Mesenchymal stem cell (in vitro differentiated cells and primary cell): ENCODE data around the gene SERPINE3. TPM values are rescaled to one million over a fixed set of nuclear protein-coding genes. Genes with fewer than 3 reads are reported as not detected.

Source experiments
- DNase-seq: peaks from one replicate; pipeline ENCODE4 v3.0.0-alpha.2; 2013
- H2AFZ ChIP-seq: one replicate; pipeline ENCODE4 v1.6.1; 2013; ENCODE audit warnings: low read depth, mild to moderate bottlenecking, control low read depth, inconsistent platforms, low read length, moderate library complexity
- H2AK5ac ChIP-seq: 2 replicates; pipeline ENCODE4 v1.6.1; 2013; ENCODE audit warnings: low read length, moderate library complexity, mild to moderate bottlenecking, inconsistent platforms; ENCODE audit not compliant: severe bottlenecking
- H2BK120ac ChIP-seq: one replicate; pipeline ENCODE4 v1.6.1; 2013; ENCODE audit warnings: low read depth, mild to moderate bottlenecking, inconsistent platforms, low read length, moderate library complexity
- H2BK12ac ChIP-seq, 2 experiments: one replicate each; pipeline ENCODE4 v1.6.1; 2013; ENCODE audit warnings: inconsistent platforms in 2 of 2, low read length in 2 of 2, mild to moderate bottlenecking in 2 of 2, moderate library complexity in 2 of 2, control low read depth in 1 of 2
- H2BK15ac ChIP-seq: one replicate; pipeline ENCODE4 v1.6.1; 2013; ENCODE audit warnings: mild to moderate bottlenecking, low read depth, inconsistent platforms; ENCODE audit not compliant: poor library complexity, severe bottlenecking
- H2BK5ac ChIP-seq: 2 replicates; pipeline ENCODE4 v1.6.1; 2013; ENCODE audit warnings: low read depth, mild to moderate bottlenecking, low read length, control low read depth, inconsistent platforms; ENCODE audit not compliant: poor library complexity, severe bottlenecking
- H3K14ac ChIP-seq, 2 experiments: one replicate each; pipeline ENCODE4 v1.6.1; 2013; ENCODE audit warnings: inconsistent platforms in 2 of 2, low read length in 2 of 2, control low read depth in 1 of 2, mild to moderate bottlenecking in 1 of 2, moderate library complexity in 1 of 2
- H3K18ac ChIP-seq, 2 experiments: one replicate each; pipeline ENCODE4 v1.6.1; 2013; ENCODE audit warnings: inconsistent platforms in 2 of 2, low read length in 2 of 2, control low read depth in 1 of 2, low read depth in 1 of 2, mild to moderate bottlenecking in 1 of 2
- H3K23ac ChIP-seq, 2 experiments: one replicate each; pipeline ENCODE4 v1.6.1; 2013; ENCODE audit warnings: inconsistent platforms in 2 of 2, low read length in 2 of 2, mild to moderate bottlenecking in 2 of 2, moderate library complexity in 2 of 2, control low read depth in 1 of 2
- H3K27ac ChIP-seq: 2 replicates; pipeline ENCODE4 v1.5.1; 2013; ENCODE audit warnings: mild to moderate bottlenecking, moderate library complexity, low read length, control low read depth, inconsistent platforms; ENCODE audit not compliant: poor library complexity, severe bottlenecking
- H3K27me3 ChIP-seq, 2 experiments: 2 replicates each; pipeline versions ENCODE4 v1.6.1 to v1.7.0; 2013; ENCODE audit warnings: low read length in 2 of 2, mild to moderate bottlenecking in 2 of 2, moderate library complexity in 2 of 2, control low read depth in 1 of 2, inconsistent platforms in 1 of 2; ENCODE audit not compliant: control insufficient read depth in 1 of 2, insufficient read depth in 1 of 2
- H3K36me3 ChIP-seq, 2 experiments: 2 replicates each; pipeline versions ENCODE4 v1.6.1 to v1.7.0; 2013; ENCODE audit warnings: low read length in 2 of 2, control low read depth in 1 of 2, inconsistent platforms in 1 of 2, low read depth in 1 of 2, mild to moderate bottlenecking in 1 of 2; ENCODE audit not compliant: insufficient read depth in 2 of 2, control insufficient read depth in 1 of 2
- H3K4ac ChIP-seq, 2 experiments: one replicate each; pipeline ENCODE4 v1.6.1; 2013; ENCODE audit warnings: inconsistent platforms in 2 of 2, low read length in 2 of 2, mild to moderate bottlenecking in 2 of 2, moderate library complexity in 2 of 2, control low read depth in 1 of 2, low read depth in 1 of 2
- H3K4me1 ChIP-seq: 2 replicates; pipeline ENCODE4 v1.6.1; 2013; ENCODE audit warnings: low read depth, low read length, control low read depth; ENCODE audit not compliant: control insufficient read depth, insufficient read depth
- H3K4me2 ChIP-seq: 2 replicates; pipeline ENCODE4 v1.6.1; 2013; ENCODE audit warnings: low read length, mild to moderate bottlenecking, inconsistent platforms; ENCODE audit not compliant: poor library complexity, severe bottlenecking
- H3K4me3 ChIP-seq, 2 experiments: 2 replicates each; pipeline versions ENCODE4 v1.5.1 to v1.7.0; 2013; ENCODE audit warnings: low read length in 2 of 2, mild to moderate bottlenecking in 2 of 2, control low read depth in 1 of 2, low read depth in 1 of 2; ENCODE audit not compliant: insufficient read depth in 1 of 2
- H3K79me1 ChIP-seq: replicated peaks from 2 replicates; pipeline ENCODE4 v1.6.1; 2013; ENCODE audit warnings: mild to moderate bottlenecking, control low read depth, low read length, inconsistent platforms; ENCODE audit not compliant: poor library complexity, severe bottlenecking
- H3K9ac ChIP-seq: 2 replicates; pipeline ENCODE4 v1.7.0; 2013; ENCODE audit warnings: mild to moderate bottlenecking, low read length, moderate library complexity
- H3K9me3 ChIP-seq: 2 replicates; pipeline ENCODE4 v1.7.0; 2013; ENCODE audit warnings: mild to moderate bottlenecking, low read length; ENCODE audit not compliant: control insufficient read depth
- H4K8ac ChIP-seq: one replicate; pipeline ENCODE4 v1.6.1; 2013; ENCODE audit warnings: inconsistent platforms, mild to moderate bottlenecking, low read length, moderate library complexity
- H4K91ac ChIP-seq: one replicate; pipeline ENCODE4 v1.6.1; 2013; ENCODE audit warnings: mild to moderate bottlenecking, low read length, inconsistent platforms
- WGBS: methylation state at CpG from one replicate; pipeline ENCODE4 v1.1.7; 2013; ENCODE audit warnings: mixed read lengths; 5-methylcytosine and 5-hydroxymethylcytosine counted together
- polyA plus RNA-seq, 2 experiments: library from polyadenylated mRNA; stranded (reverse); fragments of 200-250 nt; gene quantifications; one replicate each; pipeline ENCODE4 v1.2.3, GENCODE V29; 2013

The SERPINE3 gene
- not detected for polyA plus RNA-seq (2013, experiment 1 of 2)
- polyA plus RNA-seq (2013, experiment 2 of 2), result not detected

- DNase-seq, result no peak
- no peak within 1 kb of the TSS for H3K27ac ChIP-seq
- H2BK5ac ChIP-seq, result no peak within 1 kb of the TSS
- no peak within 1 kb of the TSS for H2BK120ac ChIP-seq
- H3K14ac ChIP-seq, result no peak within 1 kb of the TSS
- no peak within 1 kb of the TSS for H2AK5ac ChIP-seq
- H3K79me1 ChIP-seq, result no peaks in the 10 kb centered on the region
- H3K23ac ChIP-seq, result no peak within 1 kb of the TSS
- no peak within 1 kb of the TSS for H3K9ac ChIP-seq
- H4K91ac ChIP-seq, result no peak within 1 kb of the TSS
- no peak within 1 kb of the TSS for H2BK12ac ChIP-seq
- 90% methylated on average over 11 of the region's 11 CpGs for WGBS
- H3K4me3 ChIP-seq, result no peak within 1 kb of the TSS
- no peak within 1 kb of the TSS for H4K8ac ChIP-seq
- no peak within 1 kb of the TSS for H3K18ac ChIP-seq
- no peak within 1 kb of the TSS for H3K4ac ChIP-seq
- no peak within 1 kb of the TSS for H2AFZ ChIP-seq
- H3K27me3 ChIP-seq, result no peaks in the 10 kb centered on the region
- no peaks in the 10 kb centered on the region for H3K9me3 ChIP-seq
- peaks cover 3 to 4% of the 10 kb centered on the region in 2 experiments for H3K36me3 ChIP-seq
- peaks cover 5% of the 10 kb centered on the region for H3K4me1 ChIP-seq
- no peak within 1 kb of the TSS for H3K4me2 ChIP-seq
- no peak within 1 kb of the TSS for H2BK15ac ChIP-seq
Observed at GRCh38 chr13:51339354-51339753, at the start of gene SERPINE3. TSS of gene SERPINE3 (plus strand) at chr13:51339691. CDS start at chr13:51341092, 1,401 bp downstream.

DNA sequence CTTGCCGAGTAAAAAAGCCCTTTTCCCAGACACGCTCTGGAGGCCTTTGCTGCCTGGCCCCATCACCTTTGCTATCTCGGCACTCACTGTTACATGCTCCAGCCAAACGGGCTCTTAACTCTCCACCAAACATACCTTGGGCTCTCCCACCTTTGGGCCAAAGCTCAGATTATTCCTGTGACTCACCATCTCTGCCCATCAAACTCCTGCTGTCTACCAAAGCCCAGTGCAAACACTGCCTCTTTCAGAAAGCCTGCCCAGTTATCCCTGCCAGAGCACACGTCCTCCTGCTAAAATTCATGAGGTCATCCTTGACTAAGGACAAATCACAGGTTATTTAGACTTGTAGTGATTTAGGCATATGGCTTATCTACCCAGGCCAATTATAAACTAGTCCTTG, 48.1 kb upstream of the SERPINE3 start:
- no peak overlapping the region for H3K4ac ChIP-seq
- H3K14ac ChIP-seq, result no peak overlapping the region
- H3K4me1 ChIP-seq, result no peaks in the 10 kb centered on the region
- H2BK5ac ChIP-seq, result no peak overlapping the region
- H2BK15ac ChIP-seq, result no peak overlapping the region
- H3K4me3 ChIP-seq, result no peak overlapping the region
- H3K79me1 ChIP-seq, result no peaks in the 10 kb centered on the region
- no peak overlapping the region for H3K23ac ChIP-seq
- no peak overlapping the region for H3K27ac ChIP-seq
- H3K9ac ChIP-seq, result peak overlapping the region; percentile 43
- H2AK5ac ChIP-seq, result no peak overlapping the region
- H3K27me3 ChIP-seq, result peaks cover 3 to 8% of the 10 kb centered on the region in 2 experiments
- no peak overlapping the region for H4K91ac ChIP-seq
- no peak overlapping the region for H2BK120ac ChIP-seq
- no peak overlapping the region for H2BK12ac ChIP-seq
- no peak overlapping the region for H3K4me2 ChIP-seq
- H3K18ac ChIP-seq, result no peak overlapping the region
- no peak for DNase-seq
- no peaks in the 10 kb centered on the region for H3K9me3 ChIP-seq
- no peak overlapping the region for H4K8ac ChIP-seq
- no peaks in the 10 kb centered on the region for H3K36me3 ChIP-seq
- WGBS, result 77% methylated on average over 5 of the region's 5 CpGs
- no peak overlapping the region for H2AFZ ChIP-seq

DNA sequence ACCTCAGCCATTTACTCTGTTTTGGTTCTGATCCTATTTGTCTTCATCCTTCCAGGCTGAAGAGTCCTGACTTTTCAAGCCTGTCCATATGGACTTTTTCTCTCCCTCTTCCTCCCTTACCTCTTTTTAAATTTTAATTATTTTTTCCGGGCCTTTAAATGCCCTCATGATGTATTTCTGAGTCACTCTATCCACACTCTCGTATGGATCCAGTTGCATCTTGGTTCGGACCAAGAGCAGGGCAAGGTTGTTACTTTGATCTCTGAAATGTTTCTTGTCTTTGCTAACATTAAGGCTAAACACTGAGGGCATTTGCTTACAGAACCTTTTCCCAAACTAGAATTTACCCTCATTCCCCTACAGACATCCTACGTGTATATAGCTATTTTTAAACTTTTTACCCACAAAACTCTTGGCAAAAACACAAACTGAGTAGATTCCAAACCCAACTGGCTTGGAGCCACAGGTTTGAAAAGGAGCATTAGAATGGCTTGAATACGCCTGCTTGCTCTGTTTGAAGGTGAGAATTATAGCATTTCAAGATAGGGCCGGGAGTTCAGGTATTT, 47.4 kb upstream of the SERPINE3 start:
- H2AFZ ChIP-seq, result no peak overlapping the region
- no peaks in the 10 kb centered on the region for H3K9me3 ChIP-seq
- no peak overlapping the region for H2BK12ac ChIP-seq
- H3K14ac ChIP-seq, result no peak overlapping the region
- H3K36me3 ChIP-seq, result no peaks in the 10 kb centered on the region
- no peak overlapping the region for H3K4me3 ChIP-seq
- no peak overlapping the region for H4K8ac ChIP-seq
- peaks cover 3 to 14% of the 10 kb centered on the region in 2 experiments for H3K27me3 ChIP-seq
- H2BK120ac ChIP-seq, result no peak overlapping the region
- no peak overlapping the region for H2AK5ac ChIP-seq
- H3K23ac ChIP-seq, result no peak overlapping the region
- H3K9ac ChIP-seq, result peak overlapping the region; percentile 43
- no peaks in the 10 kb centered on the region for H3K79me1 ChIP-seq
- H3K4me2 ChIP-seq, result no peak overlapping the region
- H3K4ac ChIP-seq, result no peak overlapping the region
- no peaks in the 10 kb centered on the region for H3K4me1 ChIP-seq
- no peak overlapping the region for H2BK15ac ChIP-seq
- DNase-seq, result peak; percentile 5
- no peak overlapping the region for H4K91ac ChIP-seq
- no peak overlapping the region for H3K27ac ChIP-seq
- WGBS, result 87% methylated on average over 6 of the region's 6 CpGs
- H3K18ac ChIP-seq, result no peak overlapping the region
- no peak overlapping the region for H2BK5ac ChIP-seq

DNA sequence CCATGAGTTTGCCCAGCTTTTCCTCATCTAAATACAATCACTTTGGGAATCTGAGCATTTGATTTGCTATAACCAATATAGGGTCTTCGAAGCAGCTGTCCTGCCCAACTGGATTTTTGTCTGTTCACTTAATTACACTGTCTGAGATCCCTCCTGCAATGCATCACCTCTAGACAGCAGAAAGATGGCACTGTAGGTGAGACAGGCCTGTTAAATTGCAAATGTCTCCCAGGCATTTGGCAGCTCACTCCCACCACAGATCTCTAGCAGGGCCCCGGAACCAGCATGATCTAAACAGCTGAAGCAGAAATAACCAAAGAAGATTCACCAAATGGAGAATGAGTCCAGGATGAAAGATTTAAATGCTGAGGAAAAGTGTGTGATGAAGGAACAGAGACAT, 41.9 kb upstream of the SERPINE3 start:
- Histone ChIP-seq H2BK12ac (no peak overlapping the region), H3K4ac (no peak overlapping the region), H3K9me3 (no peaks in the 10 kb centered on the region), H4K91ac (no peak overlapping the region), H2BK15ac (no peak overlapping the region), H2AFZ (no peak overlapping the region), H2AK5ac (no peak overlapping the region), H3K79me1 (no peaks in the 10 kb centered on the region), H3K36me3 (no peaks in the 10 kb centered on the region), H3K18ac (no peak overlapping the region), H3K9ac (no peak overlapping the region), H3K4me2 (no peak overlapping the region), H3K27me3 (peaks cover 0 to 14% of the 10 kb centered on the region in 2 experiments), H3K4me3 (no peak overlapping the region), H4K8ac (no peak overlapping the region), H2BK120ac (no peak overlapping the region), H3K23ac (no peak overlapping the region), H2BK5ac (no peak overlapping the region), H3K4me1 (no peaks in the 10 kb centered on the region), H3K14ac (no peak overlapping the region), H3K27ac (no peak overlapping the region)
- 91% methylated on average over 1 of the region's 2 CpGs for WGBS
- DNase-seq, result no peak
